ENCODE results near the gene PCDHB2. TPM values are rescaled to one million over a fixed set of nuclear protein-coding genes. Genes with fewer than 3 reads are reported as not detected.
A peak's percentile ranks its signal among the peaks of the same experiment; 100 is the strongest.
"Not testable (repeated sequence)": the region's sequence is repeated elsewhere in the genome, so short reads cannot be mapped to it uniquely, and the experiment has no call there.

Gene PCDHB2
- total RNA-seq, 1 donor = 0.36 TPM

DNA sequence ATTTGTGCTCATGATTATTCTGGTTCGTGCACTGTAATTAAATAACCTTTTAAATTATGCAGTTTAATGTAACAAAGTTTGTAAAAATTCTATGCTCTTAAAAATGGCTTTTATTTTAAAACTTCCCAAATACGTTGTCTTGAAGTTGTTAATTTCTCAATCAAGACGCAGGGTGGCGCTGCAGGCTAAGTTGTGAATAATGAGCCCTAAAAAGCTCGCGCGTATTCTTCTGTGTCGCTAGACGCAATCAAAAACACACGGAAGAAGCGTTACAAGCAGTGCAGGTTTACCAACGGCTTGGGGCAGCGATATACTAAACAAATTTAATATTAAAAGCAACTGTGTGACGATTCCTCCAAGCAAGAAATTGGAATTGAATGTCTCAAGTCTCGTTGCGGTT lies 27.1 kb downstream of the PCDHB2 start, which contains the start of gene PCDHB4:
Gene PCDHB4 (plus strand): TSS at position 256 of the 400 bp plus-strand sequence. CDS start 181 bp downstream, outside the sequence.
- no peak for DNase-seq (ENCODE audit: low read depth)
- TF ChIP-seq, protein P1, sequence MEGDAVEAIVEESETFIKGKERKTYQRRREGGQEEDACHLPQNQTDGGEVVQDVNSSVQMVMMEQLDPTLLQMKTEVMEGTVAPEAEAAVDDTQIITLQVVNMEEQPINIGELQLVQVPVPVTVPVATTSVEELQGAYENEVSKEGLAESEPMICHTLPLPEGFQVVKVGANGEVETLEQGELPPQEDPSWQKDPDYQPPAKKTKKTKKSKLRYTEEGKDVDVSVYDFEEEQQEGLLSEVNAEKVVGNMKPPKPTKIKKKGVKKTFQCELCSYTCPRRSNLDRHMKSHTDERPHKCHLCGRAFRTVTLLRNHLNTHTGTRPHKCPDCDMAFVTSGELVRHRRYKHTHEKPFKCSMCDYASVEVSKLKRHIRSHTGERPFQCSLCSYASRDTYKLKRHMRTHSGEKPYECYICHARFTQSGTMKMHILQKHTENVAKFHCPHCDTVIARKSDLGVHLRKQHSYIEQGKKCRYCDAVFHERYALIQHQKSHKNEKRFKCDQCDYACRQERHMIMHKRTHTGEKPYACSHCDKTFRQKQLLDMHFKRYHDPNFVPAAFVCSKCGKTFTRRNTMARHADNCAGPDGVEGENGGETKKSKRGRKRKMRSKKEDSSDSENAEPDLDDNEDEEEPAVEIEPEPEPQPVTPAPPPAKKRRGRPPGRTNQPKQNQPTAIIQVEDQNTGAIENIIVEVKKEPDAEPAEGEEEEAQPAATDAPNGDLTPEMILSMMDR (IDR thresholded peaks at IDR 0.05; ENCODE audit: insufficient read depth, low read length) = no peak
- H3K4me3 ChIP-seq (ENCODE audit: low read depth, low read length) = no peak within 1 kb of the TSS

DNA sequence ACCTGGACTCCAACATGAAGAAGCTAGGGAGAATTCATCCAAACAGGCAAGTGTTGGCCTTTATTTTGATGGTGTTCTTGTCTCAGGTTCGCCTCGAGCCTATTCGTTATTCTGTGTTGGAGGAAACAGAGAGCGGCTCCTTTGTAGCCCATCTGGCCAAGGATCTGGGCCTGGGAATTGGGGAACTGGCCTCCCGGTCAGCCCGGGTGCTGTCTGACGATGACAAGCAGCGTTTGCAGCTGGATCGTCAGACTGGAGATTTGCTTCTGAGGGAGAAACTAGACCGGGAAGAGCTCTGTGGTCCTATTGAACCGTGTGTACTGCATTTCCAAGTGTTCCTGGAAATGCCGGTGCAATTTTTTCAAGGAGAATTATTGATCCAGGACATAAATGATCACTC lies 27.6 kb downstream of the PCDHB2 start:
- no peak for DNase-seq (ENCODE audit: low read depth)
- H3K4me3 ChIP-seq (ENCODE audit: low read depth, low read length) = no peak overlapping the region
- TF ChIP-seq, protein P1 (IDR thresholded peaks at IDR 0.05; ENCODE audit: insufficient read depth, low read length) = no peak

- DNase-seq (ENCODE audit: low read depth) = not testable (repeated sequence)
Observed at GRCh38 chr5:141123396-141124135, 29.2 kb downstream of the PCDHB2 start.

GRCh38 chr5:141127305-141127704 lies 32.9 kb downstream of the PCDHB2 start:
- TF ChIP-seq, protein P1 (IDR thresholded peaks at IDR 0.05; ENCODE audit: insufficient read depth, low read length) = no peak
- DNase-seq (ENCODE audit: low read depth) = no peak
- no peak overlapping the region for H3K4me3 ChIP-seq (ENCODE audit: low read depth, low read length)

More at GRCh38 chr5:141123396-141124135, 29.2 kb downstream of the PCDHB2 start:
- H3K4me3 ChIP-seq (ENCODE audit: low read depth, low read length) = not testable (repeated sequence)

- H3K4me3 ChIP-seq (ENCODE audit: low read depth, low read length) = peak within 1 kb of the TSS; percentile 49
- TF ChIP-seq, protein P1 (IDR thresholded peaks at IDR 0.05; ENCODE audit: insufficient read depth, low read length) = peak; percentile 36
- peak; percentile 16 for DNase-seq (ENCODE audit: low read depth)
Observed at GRCh38 chr5:141135030-141135717, 40.8 kb downstream of the PCDHB2 start, which contains the start of gene PCDHB5. Gene PCDHB5, plus strand, starts transcription at chr5:141135206. Its CDS starts 229 bp downstream, at chr5:141135435.

DNA sequence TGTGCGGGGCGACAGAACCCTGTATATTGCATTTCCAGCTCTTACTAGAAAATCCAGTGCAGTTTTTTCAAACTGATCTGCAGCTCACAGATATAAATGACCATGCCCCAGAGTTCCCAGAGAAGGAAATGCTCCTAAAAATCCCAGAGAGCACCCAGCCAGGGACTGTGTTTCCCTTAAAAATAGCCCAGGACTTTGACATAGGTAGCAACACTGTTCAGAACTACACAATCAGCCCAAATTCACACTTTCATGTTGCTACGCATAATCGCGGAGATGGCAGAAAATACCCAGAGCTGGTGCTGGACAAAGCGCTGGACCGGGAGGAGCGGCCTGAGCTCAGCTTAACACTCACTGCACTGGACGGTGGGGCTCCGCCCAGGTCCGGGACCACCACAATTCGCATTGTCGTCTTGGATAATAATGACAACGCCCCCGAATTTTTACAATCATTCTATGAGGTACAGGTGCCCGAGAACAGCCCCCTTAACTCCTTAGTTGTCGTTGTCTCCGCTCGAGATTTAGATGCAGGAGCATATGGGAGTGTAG lies 41.4 kb downstream of the PCDHB2 start:
- TF ChIP-seq, protein P1 (IDR thresholded peaks at IDR 0.05; ENCODE audit: insufficient read depth, low read length) = no peak
- no peak for DNase-seq (ENCODE audit: low read depth)
- H3K4me3 ChIP-seq (ENCODE audit: low read depth, low read length) = peak overlapping the region; percentile 49

DNA sequence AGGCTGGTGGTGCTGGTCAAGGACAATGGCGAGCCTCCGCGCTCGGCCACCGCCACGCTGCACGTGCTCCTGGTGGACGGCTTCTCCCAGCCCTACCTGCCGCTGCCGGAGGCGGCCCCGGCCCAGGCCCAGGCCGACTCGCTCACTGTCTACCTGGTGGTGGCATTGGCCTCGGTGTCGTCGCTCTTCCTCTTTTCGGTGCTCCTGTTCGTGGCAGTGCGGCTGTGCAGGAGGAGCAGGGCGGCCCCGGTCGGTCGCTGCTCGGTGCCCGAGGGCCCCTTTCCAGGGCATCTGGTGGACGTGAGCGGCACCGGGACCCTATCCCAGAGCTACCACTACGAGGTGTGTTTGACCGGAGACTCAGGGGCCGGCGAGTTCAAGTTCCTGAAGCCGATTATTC lies 42.9 kb downstream of the PCDHB2 start:
- not testable (repeated sequence) for DNase-seq (ENCODE audit: low read depth); H3K4me3 ChIP-seq (ENCODE audit: low read depth, low read length)

Other genes starting within 250 kb of the PCDHB2 start
- gene PCDHA9, start 246.2 kb upstream of the PCDHB2 start, total RNA-seq (ENCODE audit: low replicate concordance) = under 0.01 and 0.49 TPM in 2 replicates
- under 0.01 and 0.09 TPM in 2 replicates for gene PCDHA10, start 238.7 kb upstream of the PCDHB2 start, total RNA-seq (ENCODE audit: low replicate concordance)
- gene PCDHA11, start 225.7 kb upstream of the PCDHB2 start, total RNA-seq (ENCODE audit: low replicate concordance) = 0.08 and 0.09 TPM in 2 replicates
- 0.09 and 0.33 TPM in 2 replicates for gene PCDHA12, start 219.3 kb upstream of the PCDHB2 start, total RNA-seq (ENCODE audit: low replicate concordance)
- gene PCDHA13, start 212.5 kb upstream of the PCDHB2 start, total RNA-seq (ENCODE audit: low replicate concordance) = 0.08 TPM in 1 of 2 replicates, not detected in the other
- 0.16 TPM in 1 of 2 replicates, not detected in the other for gene PCDHAC1, start 168.3 kb upstream of the PCDHB2 start, total RNA-seq (ENCODE audit: low replicate concordance)
- 0.57 TPM in 1 of 2 replicates, not detected in the other for gene PCDHAC2, start 128.1 kb upstream of the PCDHB2 start, total RNA-seq (ENCODE audit: low replicate concordance)
- not detected in 2 replicates for gene PCDHB1, start 43.2 kb upstream of the PCDHB2 start, total RNA-seq (ENCODE audit: low replicate concordance)
- gene PCDHB3, start 5.9 kb downstream of the PCDHB2 start, total RNA-seq (ENCODE audit: low replicate concordance) = 0.27 and 0.74 TPM in 2 replicates
- gene PCDHB4, start 27.2 kb downstream of the PCDHB2 start, total RNA-seq (ENCODE audit: low replicate concordance) = 0.09 and 0.65 TPM in 2 replicates
- 0.45 and 0.57 TPM in 2 replicates for gene PCDHB5, start 40.6 kb downstream of the PCDHB2 start, total RNA-seq (ENCODE audit: low replicate concordance)
- 0.18 TPM in 1 of 2 replicates, not detected in the other for gene PCDHB6, start 55.4 kb downstream of the PCDHB2 start, total RNA-seq (ENCODE audit: low replicate concordance)
- 0.63 and 0.98 TPM in 2 replicates for gene PCDHB7, start 78.0 kb downstream of the PCDHB2 start, total RNA-seq (ENCODE audit: low replicate concordance)
- 0.16 and 0.27 TPM in 2 replicates for gene PCDHB8, start 83.2 kb downstream of the PCDHB2 start, total RNA-seq (ENCODE audit: low replicate concordance)
- 0.25 and 0.36 TPM in 2 replicates for gene PCDHB16, start 87.8 kb downstream of the PCDHB2 start, total RNA-seq (ENCODE audit: low replicate concordance)
- 0.41 and 1.2 TPM in 2 replicates for gene PCDHB9, start 92.5 kb downstream of the PCDHB2 start, total RNA-seq (ENCODE audit: low replicate concordance)
- 0.36 and 0.41 TPM in 2 replicates for gene PCDHB10, start 97.7 kb downstream of the PCDHB2 start, total RNA-seq (ENCODE audit: low replicate concordance)
- 0.08 and 0.27 TPM in 2 replicates for gene PCDHB11, start 105.0 kb downstream of the PCDHB2 start, total RNA-seq (ENCODE audit: low replicate concordance)
- gene PCDHB12, start 114.1 kb downstream of the PCDHB2 start, total RNA-seq (ENCODE audit: low replicate concordance) = 0.18 and 0.25 TPM in 2 replicates
- 0.27 and 0.65 TPM in 2 replicates for gene PCDHB13, start 119.3 kb downstream of the PCDHB2 start, total RNA-seq (ENCODE audit: low replicate concordance)
- gene PCDHB14, start 128.7 kb downstream of the PCDHB2 start, total RNA-seq (ENCODE audit: low replicate concordance) = 0.45 and 0.74 TPM in 2 replicates
- gene PCDHB15, start 150.8 kb downstream of the PCDHB2 start, total RNA-seq (ENCODE audit: low replicate concordance) = 0.09 TPM in 1 of 2 replicates, not detected in the other
- gene SLC25A2, start 209.4 kb downstream of the PCDHB2 start, total RNA-seq (ENCODE audit: low replicate concordance) = 0.72 TPM in 1 of 2 replicates, not detected in the other
- 62.1 and 66.0 TPM in 2 replicates for gene TAF7, start 226.2 kb downstream of the PCDHB2 start, total RNA-seq (ENCODE audit: low replicate concordance)
- 0.90 and 1.4 TPM in 2 replicates for gene PCDHGA1, start 235.9 kb downstream of the PCDHB2 start, total RNA-seq (ENCODE audit: low replicate concordance)
- 2.5 and 3.9 TPM in 2 replicates for gene PCDHGA2, start 244.1 kb downstream of the PCDHB2 start, total RNA-seq (ENCODE audit: low replicate concordance)
- 1.1 and 4.4 TPM in 2 replicates for gene PCDHGA3, start 249.2 kb downstream of the PCDHB2 start, total RNA-seq (ENCODE audit: low replicate concordance)